OCI-LY3 (cell line): ENCODE measurements around the gene ANKRD31.
"Not testable (repeated sequence)": the region's sequence is repeated elsewhere in the genome, so short reads cannot be mapped to it uniquely, and the experiment has no call there.

Experiments used
- H2AFZ ChIP-seq: fragments of 200-600, 300-600 bp; shearing (Covaris generic); 2 replicates; pipeline ENCODE4 v1.6.0; 2014; ENCODE audit warnings: antibody characterized with exemption, low read depth, low read length
- H3K27ac ChIP-seq: fragments of 200-600, 300-600 bp; sonication (generic); 2 replicates; pipeline ENCODE4 v1.5.1; 2014; ENCODE audit warnings: mild to moderate bottlenecking, low read length, moderate library complexity, mixed read lengths
- H3K27me3 ChIP-seq: fragments of 200-600, 300-600 bp; sonication (generic); 2 replicates; pipeline ENCODE4 v1.6.1; 2014; ENCODE audit warnings: low read depth, low read length, mixed read lengths
- H3K36me3 ChIP-seq: fragments of 200-600, 300-600 bp; sonication (generic); replicated peaks from 2 replicates; pipeline ENCODE3; 2014; ENCODE audit warnings: low read depth, low read length, mixed read lengths
- H3K4me1 ChIP-seq: fragments of 300-600, 200-600 bp; sonication (generic); 2 replicates; pipeline ENCODE4 v1.6.1; 2014; ENCODE audit warnings: low read length, mixed read lengths
- H3K4me2 ChIP-seq: fragments of 200-600, 300-600 bp; sonication (generic); 2 replicates; pipeline ENCODE4 v1.6.1; 2014; ENCODE audit warnings: low read length, mixed read lengths
- H3K4me3 ChIP-seq: fragments of 300-600, 200-600 bp; sonication (generic); 2 replicates; pipeline ENCODE4 v1.5.1; 2014; ENCODE audit warnings: antibody characterized with exemption, mild to moderate bottlenecking, low read length, moderate library complexity
- H3K79me2 ChIP-seq: fragments of 300-600, 200-600 bp; shearing (Covaris generic); 2 replicates; pipeline ENCODE4 v1.6.1; 2014; ENCODE audit warnings: mild to moderate bottlenecking, low read length, mixed read lengths
- H3K9ac ChIP-seq: fragments of 300-600, 200-600 bp; shearing (Covaris generic); 2 replicates; pipeline ENCODE4 v1.6.0; 2014; ENCODE audit warnings: mild to moderate bottlenecking, low read length, moderate library complexity
- H3K9me3 ChIP-seq: fragments of 200-600, 300-600 bp; shearing (Covaris generic); 2 replicates; pipeline ENCODE4 v1.6.1; 2014; ENCODE audit warnings: low read length, mixed read lengths; ENCODE audit not compliant: insufficient read depth
- H4K20me1 ChIP-seq: fragments of 200-600, 300-600 bp; sonication (generic); 2 replicates; pipeline ENCODE4 v1.6.1; 2016; ENCODE audit warnings: low read length, mixed read lengths; ENCODE audit not compliant: insufficient read depth
- EZH2phosphoT487 ChIP-seq: fragments of 200-600 bp; shearing (Covaris generic); IDR thresholded peaks from 2 replicates; pipeline ENCODE4 v1.6.1; 2018; ENCODE audit warnings: antibody characterized with exemption, mixed run types, low read depth
- TF ChIP-seq, protein P1 (sequence below): fragments of 200-600, 300-600 bp; sonication (generic); IDR thresholded peaks from 2 replicates; pipeline ENCODE4 v1.5.1; 2014; ENCODE audit warnings: antibody characterized with exemption, low read length, low read depth

Gene ANKRD31

DNA sequence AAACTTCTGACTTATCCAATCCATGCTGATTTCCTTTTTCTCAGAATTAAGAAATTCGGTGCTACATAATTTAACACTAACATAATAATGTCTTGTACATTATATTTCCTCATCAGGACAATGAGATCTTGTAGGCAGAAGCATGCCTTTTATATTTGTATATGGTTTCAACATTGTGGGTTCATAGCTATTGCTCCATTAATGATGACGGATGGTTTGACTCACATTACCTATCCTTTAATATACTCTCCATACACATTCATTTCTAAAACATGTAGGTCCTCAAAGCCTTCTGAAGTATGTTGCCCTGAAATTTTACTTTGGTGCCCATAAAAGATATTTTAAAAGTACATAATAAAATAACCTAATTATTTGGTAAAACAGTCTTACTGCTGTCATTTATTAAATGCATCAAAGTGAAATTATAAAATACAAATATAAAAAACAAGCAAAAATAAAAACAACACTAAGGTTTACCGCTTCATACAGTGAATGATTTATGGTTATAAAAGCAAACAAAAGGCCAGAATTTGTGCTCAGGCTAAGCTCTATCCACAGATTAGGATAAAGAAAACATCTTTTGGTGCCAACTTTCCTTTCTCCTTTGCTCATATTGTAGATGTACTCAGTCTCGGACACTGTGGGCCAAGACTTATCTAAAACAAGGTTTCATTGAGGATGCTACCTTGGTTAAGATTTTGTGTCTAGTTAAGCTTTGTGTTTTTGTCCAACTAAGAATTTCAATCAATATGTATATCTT lies 123.1 kb downstream of the ANKRD31 start:
- Histone ChIP-seq H2AFZ (no peak overlapping the region), H3K27ac (no peak overlapping the region), H3K4me2 (no peak overlapping the region), H3K79me2 (no peaks in the 10 kb centered on the region), H3K4me1 (no peaks in the 10 kb centered on the region), H4K20me1 (no peaks in the 10 kb centered on the region), H3K9me3 (no peaks in the 10 kb centered on the region), H3K36me3 (no peaks in the 10 kb centered on the region), H3K27me3 (peaks cover under 1% of the 10 kb centered on the region; the same call in 1 of the 2 replicates), H3K9ac (no peak overlapping the region), H3K4me3 (no peak overlapping the region)
- no peak for TF ChIP-seq EZH2phosphoT487
- TF ChIP-seq, protein P1, sequence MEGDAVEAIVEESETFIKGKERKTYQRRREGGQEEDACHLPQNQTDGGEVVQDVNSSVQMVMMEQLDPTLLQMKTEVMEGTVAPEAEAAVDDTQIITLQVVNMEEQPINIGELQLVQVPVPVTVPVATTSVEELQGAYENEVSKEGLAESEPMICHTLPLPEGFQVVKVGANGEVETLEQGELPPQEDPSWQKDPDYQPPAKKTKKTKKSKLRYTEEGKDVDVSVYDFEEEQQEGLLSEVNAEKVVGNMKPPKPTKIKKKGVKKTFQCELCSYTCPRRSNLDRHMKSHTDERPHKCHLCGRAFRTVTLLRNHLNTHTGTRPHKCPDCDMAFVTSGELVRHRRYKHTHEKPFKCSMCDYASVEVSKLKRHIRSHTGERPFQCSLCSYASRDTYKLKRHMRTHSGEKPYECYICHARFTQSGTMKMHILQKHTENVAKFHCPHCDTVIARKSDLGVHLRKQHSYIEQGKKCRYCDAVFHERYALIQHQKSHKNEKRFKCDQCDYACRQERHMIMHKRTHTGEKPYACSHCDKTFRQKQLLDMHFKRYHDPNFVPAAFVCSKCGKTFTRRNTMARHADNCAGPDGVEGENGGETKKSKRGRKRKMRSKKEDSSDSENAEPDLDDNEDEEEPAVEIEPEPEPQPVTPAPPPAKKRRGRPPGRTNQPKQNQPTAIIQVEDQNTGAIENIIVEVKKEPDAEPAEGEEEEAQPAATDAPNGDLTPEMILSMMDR = no peak

DNA sequence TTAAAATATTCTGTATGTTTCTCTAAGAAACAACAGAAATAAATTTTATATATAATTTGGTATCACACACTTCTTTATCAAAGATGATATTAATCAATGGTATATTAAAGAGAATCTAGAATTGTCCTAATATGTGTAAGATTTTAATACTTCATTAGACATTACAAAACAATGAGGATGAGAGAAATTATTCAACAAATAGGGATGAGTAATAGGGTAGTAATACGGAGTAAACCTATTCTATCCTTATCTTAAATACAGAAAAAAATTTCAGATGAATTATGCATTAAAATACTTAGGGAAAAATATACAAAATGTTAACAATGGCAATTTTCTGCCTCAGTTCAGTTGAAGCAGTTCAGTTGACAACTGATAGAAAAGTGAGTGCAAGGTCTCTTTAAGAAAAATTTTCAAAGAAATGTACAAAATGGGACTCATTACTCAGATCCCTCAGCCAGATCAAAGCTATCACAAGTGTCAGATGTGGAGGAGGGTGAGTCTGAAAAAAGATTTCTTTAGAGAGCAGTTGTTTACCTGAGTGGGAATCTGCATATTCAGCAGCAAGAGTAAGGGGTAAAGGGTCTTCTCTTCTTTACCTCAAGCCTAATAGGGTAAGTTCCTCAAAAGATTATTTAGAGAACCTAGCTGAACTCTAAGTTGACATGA lies 127.6 kb downstream of the ANKRD31 start:
- Histone ChIP-seq H2AFZ (no peak overlapping the region), H3K79me2 (no peaks in the 10 kb centered on the region), H3K9ac (no peak overlapping the region), H3K27me3 (peaks cover 8% of the 10 kb centered on the region), H3K4me1 (no peaks in the 10 kb centered on the region), H3K9me3 (no peaks in the 10 kb centered on the region), H3K36me3 (no peaks in the 10 kb centered on the region), H3K4me2 (no peak overlapping the region), H3K4me3 (no peak overlapping the region), H4K20me1 (no peaks in the 10 kb centered on the region), H3K27ac (no peak overlapping the region)
- TF ChIP-seq EZH2phosphoT487 = no peak
- TF ChIP-seq, protein P1 = no peak

DNA sequence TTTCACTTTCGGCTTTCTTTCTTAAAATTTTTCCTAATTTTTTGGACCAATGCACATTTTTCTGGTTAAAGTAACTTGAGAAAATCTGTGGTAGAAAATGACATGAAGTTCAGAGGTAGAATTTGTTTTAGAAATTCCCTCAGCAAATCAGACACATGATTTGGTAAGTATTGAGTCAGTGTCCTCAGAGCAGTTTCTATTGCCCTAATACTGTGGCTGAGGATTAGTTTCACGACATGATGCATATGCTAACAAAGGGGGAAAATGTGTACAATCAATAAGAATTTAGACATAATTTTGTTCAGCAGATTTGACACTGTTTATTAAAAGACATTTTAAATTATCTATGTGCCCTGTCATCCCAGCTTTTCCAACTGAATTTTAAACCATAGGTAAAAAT lies 128.2 kb downstream of the ANKRD31 start:
- Histone ChIP-seq H4K20me1 (no peaks in the 10 kb centered on the region), H3K4me2 (no peak overlapping the region), H3K79me2 (no peaks in the 10 kb centered on the region), H2AFZ (no peak overlapping the region), H3K4me3 (no peak overlapping the region), H3K27ac (no peak overlapping the region), H3K27me3 (peaks cover 8% of the 10 kb centered on the region), H3K9me3 (no peaks in the 10 kb centered on the region), H3K9ac (no peak overlapping the region), H3K36me3 (no peaks in the 10 kb centered on the region), H3K4me1 (no peaks in the 10 kb centered on the region)
- TF ChIP-seq, protein P1 = no peak
- 0 out of 2 replicates have a peak, but pooled peaks have one; percentile 28 for TF ChIP-seq EZH2phosphoT487

DNA sequence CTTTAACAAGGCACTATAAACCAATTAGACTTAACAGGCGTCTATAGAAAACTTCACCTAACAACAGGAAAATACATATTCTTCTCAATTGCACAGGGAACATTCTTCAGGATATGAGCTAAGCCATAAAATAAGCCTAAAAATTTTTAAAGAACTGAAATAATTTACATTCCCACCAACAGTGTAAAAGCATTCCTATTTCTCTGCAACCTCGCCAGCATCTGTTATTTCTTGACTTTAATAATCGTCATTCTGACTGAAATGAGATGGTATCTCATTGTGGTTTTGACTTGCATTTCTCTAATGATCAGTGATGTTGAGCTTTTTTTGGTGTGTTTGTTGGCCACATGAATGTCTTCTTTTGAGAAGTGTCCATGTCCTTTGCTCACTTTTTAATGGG lies 140.7 kb downstream of the ANKRD31 start:
- H3K4me2 ChIP-seq, H3K9ac ChIP-seq, H3K36me3 ChIP-seq, H3K9me3 ChIP-seq, H3K4me3 ChIP-seq, H4K20me1 ChIP-seq, H3K27ac ChIP-seq, H2AFZ ChIP-seq, H3K27me3 ChIP-seq, H3K79me2 ChIP-seq, H3K4me1 ChIP-seq: not testable (repeated sequence)
